Measurements from ENCODE around the gene BRCC3. TPM values are rescaled to one million over a fixed set of nuclear protein-coding genes. Genes with fewer than 3 reads are reported as not detected.

Gene BRCC3
- total RNA-seq (2014; rRNA removed) = 8.3 and 14.8 TPM in 2 replicates
- 9.8 TPM for polyA plus RNA-seq (2012)

DNA sequence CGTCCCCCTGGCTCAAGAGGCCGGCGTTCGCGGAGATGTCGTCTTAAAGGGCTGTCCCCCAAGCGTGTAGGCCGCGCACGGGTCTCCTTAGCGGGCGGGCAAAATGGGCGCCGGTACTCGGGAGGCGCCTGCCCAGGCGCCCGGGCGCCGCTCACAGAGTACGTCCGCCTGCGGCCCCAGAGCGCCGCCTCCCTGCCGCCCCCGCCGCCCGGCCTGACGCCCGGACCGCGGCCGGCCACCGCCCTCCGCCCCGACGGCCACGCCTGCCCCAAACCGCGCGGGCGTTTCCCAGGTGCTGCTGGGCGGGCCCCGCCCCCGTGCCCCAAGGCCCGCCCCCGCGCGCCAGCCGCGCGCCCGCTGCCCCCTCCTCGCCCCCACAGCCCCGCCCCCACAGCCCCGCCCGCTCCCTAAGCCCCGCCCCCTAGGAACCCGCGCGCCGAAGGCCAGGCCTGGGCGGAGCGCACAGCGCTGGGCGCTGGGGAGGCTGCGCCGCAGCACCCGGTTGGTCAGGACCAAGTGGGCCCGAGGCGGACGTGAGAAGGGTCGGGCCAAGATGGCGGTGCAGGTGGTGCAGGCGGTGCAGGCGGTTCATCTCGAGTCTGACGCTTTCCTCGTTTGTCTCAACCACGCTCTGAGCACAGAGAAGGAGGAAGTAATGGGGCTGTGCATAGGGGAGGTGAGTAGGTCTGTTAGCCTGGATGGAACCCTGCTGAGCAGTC, at the start of gene BRCC3, which contains the start of the genes CMC4 and MTCP1:
TSS of gene BRCC3 (plus strand) at position 534 of the 719 bp plus-strand sequence. CDS start at position 554, 20 bp downstream.
TSS of gene CMC4 (minus strand) at position 162 of the 719 bp plus-strand sequence. CDS start 7,113 bp downstream, outside the sequence.
TSS of gene MTCP1 (minus strand) at position 162 of the 719 bp plus-strand sequence. CDS start 5,126 bp downstream, outside the sequence.
- peak; percentile 71 for DNase-seq (ENCODE audit: low read depth)

DNA sequence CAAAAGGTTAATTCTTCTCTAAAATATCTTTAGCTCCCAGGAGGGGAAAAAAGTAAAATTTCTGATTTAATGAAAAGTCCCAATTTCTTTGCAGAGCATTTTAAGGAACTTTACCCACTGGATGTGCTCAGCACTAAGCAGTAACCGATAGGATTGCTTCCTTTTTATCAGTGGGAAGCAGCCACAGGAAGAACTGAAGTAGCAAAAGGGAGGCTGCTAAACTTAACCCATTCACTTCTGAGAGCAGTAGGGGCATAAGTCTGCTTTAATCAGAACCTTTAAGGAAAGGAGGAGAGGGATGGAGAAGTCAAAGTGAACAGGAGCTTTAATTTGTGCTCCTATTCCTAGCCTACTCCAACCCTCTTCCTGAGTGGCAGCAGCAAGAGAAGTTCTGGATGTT, 48.7 kb upstream of the BRCC3 start, which contains the start of gene F8:
TSS of gene F8 (minus strand) at position 139 of the 400 bp plus-strand sequence. CDS start 171 bp downstream, outside the sequence.
- no peak for DNase-seq (ENCODE audit: low read depth)

DNA sequence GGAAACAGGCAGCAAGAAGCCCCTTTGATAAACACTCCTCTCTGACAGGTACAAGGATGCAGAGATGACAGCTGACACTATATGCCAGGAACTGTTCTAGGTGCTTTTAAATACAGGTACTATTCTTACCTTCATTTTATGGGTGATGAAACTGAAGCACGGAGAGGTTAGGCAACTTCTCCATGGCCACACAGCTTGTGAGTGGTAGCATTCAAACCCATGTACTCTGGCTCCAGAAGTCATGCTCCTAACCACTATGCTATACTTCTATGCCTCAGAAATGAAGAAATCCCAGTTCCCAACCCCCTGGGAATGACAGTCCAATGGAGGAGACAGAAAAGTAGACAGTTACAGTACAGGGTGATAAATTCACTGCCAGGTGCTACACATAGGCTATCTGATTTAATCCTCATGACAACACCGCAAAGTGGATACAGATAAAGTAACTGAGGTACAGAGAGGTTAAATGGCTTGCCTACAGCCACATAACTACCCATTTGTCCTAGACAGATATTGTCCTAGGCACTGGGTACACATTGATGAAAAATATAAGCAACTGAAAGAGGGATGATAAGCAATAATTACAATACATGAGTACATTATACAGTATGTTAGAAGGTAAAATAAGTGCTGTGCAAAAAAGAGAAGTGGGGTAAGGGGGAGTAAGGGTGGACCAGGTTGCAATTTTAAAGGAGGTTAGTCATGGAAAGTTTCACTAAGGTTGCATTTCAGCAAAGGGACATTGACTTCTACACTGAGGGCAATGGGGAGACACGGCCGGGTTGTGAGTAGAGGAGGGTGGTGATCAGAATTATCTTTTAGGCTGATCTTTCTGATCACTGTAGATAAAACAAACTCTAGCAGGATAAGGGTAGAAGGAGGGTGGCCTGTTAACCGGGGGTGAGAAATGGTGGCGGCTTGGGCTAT, 47.1 kb upstream of the BRCC3 start:
- no peak for DNase-seq (ENCODE audit: low read depth)

DNA sequence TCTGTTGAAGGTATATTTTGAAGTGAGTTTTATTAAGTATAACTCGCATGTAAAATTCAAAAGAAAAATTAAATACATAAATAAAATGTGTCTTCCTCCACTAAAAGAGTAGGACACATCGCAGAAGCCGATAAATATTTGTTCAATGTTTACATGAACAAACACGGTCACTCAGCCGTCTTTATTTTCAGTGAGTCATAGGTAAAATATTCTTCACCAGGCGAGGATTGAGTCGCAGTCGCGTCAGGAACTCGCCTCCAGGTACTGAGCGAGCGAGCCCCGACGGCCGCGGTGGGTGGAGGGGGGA, 44.9 kb upstream of the BRCC3 start:
- no peak for DNase-seq (ENCODE audit: low read depth)

DNA sequence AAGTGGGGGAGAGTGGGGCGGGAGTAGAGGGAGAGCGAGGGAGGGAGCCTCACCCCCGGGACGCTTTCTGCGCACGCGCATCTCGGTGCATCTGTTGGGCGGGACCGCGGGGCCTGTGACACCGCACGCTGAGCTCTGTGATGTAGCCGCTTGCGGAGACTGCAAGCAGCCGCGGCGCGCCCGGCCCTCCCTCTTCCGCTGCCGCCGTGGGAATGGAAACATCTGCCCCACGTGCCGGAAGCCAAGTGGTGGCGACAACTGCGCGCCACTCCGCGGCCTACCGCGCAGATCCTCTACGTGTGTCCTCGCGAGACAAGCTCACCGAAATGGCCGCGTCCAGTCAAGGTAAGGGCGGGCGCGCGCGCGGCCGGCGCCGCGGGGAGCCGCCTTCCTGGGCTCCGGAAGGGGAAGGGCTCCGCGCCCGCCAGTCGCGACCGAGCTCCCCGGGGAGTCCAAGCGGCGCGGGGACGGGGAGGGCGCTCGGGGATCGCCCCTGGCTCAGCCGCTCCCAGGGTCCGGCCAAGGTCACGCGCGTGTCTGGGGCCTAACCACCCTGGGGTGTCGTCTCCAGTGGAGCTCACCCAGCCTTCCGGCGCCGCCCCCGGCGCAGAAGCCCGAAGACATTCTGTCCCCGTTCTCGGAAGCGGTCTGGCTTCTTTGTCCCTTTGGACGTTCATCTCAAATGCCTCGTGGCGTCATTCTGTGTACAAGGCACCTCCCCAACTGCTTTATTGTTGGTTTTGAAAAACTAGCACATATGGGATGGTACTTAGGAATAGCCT, 44.4 kb upstream of the BRCC3 start, which contains the start of gene FUNDC2:
TSS of gene FUNDC2 (plus strand) at position 118 of the 782 bp plus-strand sequence. CDS start at position 213, 95 bp downstream.
- peak; percentile 91 for DNase-seq (ENCODE audit: low read depth)

DNA sequence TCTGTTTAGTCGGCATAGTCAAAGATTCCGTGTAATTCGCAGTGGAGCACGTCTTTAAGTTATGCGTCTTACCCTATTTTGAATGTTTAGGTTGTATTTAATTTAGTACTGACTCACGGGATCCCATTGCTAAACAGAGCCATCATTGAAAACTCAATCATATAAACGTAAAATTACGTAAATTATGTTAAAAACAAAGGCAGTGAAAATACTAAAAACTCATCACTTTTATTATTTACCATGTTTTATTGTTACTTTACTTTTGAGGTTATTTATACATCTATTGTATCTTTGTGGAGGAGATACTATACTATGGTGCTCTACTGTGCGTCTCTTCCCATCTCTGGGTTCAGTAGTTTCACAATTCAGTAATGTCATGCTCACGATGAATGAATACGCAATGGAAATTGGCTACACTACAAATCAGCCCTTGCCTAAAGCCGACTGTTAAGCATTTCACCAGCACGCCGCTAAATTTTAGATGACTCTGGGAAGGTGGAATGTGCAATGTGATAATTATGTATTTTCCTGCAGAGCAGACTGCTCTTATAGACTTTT, 43.7 kb upstream of the BRCC3 start:
- DNase-seq (ENCODE audit: low read depth) = peak; percentile 58

DNA sequence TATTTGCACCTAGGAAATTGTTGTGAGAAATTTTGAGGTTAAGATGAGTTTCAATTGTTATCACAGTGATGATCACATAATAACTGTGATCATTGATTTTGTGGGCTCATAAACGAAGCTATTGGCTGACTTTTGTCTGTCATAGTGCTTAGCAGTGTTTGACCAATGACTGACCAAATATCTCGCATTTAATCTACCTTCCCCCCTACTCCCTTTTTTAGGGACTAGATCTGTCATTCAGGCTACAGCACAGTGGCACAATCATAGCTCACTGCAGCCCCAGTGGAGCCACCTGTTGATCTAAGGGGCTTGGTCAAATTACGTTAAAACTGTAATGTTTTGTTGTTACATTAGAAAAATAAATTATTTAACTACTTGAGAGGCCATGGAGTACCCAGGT, 43.2 kb upstream of the BRCC3 start:
- DNase-seq (ENCODE audit: low read depth) = no peak

DNA sequence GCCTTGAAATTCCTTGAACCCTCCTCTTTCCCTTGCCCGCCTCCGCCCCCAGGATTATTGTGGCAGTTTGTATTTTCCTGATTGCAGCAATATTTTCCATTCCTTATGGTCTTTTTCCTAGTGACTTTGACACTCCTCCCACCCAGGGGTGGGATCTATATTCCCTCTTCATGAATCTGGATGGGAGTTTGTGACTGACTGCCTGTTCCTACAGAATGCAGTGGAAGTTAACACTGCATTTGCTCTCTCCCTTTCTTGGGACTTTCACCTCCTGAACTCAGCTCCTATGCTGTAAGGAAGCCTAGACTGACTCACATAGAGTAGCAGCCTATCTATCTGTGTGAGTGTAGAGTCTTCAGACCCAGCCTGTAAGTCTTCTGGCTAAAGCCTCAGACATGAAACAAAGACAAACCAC, 42.4 kb upstream of the BRCC3 start:
- DNase-seq (ENCODE audit: low read depth) = peak; percentile 12

DNA sequence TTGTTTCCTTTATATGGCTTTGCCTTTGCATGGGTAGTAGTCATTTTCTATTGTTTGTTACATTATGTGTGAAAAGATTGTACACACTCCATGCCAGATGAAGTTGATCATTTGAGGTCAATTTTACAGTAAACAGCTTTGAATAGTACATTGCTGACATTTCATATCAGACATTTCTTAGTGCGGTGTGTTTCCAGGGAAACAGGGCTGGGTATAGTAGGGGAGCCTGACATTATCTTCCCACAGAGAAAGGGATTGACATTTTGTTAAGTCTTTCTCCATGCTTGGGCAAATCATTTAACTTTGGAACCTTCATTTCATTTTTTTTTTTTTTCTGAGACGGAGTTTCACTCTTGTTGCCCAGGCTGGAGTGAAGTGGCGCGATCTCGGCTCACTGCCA, 39.7 kb upstream of the BRCC3 start:
- DNase-seq (ENCODE audit: low read depth) = no peak

DNA sequence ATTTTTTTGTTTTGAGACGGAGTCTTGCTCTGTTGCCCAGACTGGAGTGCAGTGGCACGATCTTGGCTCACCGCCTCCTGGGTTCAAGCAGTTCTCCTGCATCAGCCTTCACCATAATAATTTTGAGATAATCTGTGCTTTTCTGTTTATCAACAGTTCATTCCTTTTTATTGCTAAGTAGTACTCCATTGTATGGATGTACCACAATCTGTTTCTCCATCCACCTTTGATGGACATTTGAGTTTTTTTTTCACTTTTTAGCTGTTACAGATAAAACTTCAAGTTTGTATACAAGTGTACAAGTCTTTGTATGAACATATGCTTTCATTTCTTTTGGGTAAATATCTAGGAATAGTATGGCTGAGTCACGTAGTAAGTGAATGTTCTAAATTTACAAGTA, 35.6 kb upstream of the BRCC3 start:
- DNase-seq (ENCODE audit: low read depth) = no peak

DNA sequence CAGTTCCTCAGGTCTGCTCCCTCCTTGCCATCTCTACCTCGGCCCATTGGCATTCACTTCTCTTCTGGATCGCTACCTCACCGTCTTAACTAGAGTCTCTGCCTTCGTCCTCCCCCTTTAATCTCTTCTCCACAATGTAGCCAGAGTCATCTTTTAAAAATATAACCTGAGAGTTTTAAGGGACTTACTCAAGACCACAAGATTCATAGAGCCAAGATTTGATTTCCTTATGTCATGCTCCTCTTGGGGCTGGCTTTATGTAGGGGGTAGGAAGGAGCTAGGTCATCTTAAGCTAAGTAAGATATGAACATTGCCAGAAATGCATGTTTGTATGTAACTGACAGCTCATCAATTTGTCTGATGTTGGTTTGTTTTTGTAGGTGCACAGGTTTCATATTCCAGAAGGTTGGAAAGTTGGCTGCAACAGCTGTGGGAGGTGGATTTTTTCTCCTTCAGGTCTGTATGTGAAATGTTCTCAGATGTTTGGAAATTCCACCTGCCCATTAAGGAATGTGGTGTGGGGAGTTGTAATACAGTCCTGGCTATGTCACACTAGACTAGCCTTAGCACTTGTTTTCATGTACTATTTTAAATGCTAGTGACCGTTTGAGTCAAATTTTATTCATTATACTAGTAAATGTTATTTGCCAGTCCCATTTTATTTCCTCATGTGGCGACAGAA, 25.0 kb upstream of the BRCC3 start:
- no peak for DNase-seq (ENCODE audit: low read depth)

DNA sequence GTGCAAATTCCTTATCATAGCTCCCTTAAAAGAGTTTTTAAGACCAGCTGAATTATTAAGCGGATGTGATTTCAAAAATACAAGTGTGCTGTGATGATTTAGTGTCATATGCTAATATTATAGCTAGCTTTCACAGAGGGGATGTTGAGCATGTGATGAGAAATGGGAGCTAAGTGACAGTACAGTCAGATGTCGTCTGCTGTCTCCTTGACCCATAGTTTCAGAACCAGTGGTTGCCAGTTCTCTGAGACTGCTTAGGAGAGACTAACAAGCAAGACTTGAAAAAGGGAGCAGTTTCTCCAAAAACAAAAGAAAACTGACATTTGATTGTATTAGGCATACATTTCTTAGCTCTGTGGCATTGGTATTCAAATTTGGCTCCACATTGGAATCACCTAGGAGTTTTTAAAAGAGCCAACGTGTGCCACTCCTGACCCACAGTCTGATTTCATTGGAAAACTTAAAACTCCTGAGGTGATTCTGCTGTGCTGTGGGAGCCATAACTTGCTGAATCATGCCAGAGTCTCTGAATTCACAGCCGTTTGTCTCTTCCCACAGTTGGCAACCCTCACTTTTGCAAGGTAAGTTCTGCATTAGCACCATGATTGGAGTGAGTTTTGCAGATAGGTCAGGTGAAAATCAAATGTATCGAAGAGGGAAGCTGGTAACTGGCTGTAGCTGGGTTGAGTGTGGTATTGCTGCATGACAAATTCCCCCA, 24.3 kb upstream of the BRCC3 start:
- DNase-seq (ENCODE audit: low read depth) = no peak

DNA sequence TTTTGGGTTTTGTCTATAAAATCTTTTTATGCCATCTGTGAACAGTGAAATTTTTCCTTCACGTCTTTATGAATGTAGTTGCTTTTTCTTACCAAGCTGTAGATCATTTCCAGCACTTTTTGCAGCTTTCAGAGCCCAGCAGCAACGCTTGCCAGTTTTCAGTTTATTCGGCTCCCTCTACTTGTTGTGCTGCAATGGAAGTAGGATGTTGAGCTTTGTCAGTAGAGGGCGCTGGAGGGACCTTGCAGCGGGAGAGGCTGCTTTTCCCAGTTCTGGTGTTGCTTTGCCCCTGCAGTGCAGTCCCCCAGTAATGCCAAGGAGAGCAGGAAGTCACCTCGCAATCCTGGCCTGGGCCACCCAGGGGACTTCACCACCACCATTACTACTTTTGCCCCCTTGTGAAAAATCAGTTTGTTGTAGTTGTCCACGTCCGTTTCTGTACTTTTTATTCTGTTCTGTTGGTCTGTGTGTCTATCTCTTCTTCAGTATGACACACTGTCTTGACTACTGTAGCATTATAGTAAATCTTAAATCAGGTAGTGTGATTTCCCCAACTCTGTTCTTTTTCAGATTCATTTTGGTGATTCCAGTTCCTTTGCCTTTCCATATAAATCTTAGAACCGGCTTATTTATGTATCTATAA, 22.2 kb upstream of the BRCC3 start:
- peak; percentile 36 for DNase-seq (ENCODE audit: low read depth)

DNA sequence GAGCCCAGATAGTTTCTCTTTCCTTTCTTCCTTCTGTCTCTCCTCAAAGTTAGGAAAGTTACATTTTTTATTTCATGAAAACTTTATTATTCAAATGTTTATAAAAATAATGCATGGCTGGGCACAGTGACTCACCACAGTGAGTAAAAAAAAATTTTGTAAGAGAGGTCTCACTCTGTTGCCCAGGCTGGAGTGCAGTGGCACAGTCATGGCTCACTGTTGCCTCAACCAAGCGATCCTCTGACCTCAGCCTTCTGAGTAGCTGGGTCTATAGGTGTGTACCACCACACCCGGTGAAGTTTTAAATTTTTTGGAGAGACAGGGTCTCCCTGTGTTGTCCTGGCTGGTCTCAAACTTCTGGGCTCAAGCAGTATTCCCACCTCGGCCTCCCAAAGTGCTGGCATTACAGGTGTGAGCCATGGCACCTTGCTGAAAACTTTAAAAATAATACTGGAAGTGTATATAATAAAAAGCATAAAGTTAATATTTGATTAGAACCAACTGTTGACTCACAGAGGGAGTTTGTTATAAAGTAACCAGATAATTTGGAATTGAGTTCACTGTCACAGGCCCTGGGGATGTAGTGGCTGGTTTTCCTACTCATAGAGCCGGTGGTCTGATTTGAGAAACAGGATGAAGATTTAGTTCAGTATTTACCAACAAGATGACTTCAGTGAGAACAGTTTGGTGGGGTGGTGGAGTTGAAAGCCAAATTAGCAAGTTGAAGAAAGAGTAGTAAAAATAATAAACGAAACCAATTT, 18.4 kb upstream of the BRCC3 start:
- DNase-seq (ENCODE audit: low read depth) = no peak

DNA sequence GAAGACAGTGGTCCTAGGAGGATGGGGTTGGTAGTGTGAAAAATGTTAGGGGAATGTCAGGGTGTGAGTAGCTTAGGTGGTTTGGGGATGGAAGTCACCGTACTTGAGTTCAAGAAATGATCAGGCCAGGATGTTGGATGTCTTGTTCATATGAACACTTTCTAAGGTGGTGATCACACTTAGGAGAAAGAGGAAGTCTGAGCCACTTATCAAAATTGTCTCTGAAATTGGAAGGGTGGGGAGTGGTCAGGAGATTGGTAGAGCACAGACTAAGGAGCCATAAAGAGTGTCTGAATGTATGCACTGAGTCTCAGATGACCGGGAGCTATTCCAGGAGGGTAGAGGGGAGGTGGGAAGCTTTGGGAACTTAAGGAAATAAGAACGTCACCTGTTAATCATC, 17.7 kb upstream of the BRCC3 start:
- no peak for DNase-seq (ENCODE audit: low read depth)

DNA sequence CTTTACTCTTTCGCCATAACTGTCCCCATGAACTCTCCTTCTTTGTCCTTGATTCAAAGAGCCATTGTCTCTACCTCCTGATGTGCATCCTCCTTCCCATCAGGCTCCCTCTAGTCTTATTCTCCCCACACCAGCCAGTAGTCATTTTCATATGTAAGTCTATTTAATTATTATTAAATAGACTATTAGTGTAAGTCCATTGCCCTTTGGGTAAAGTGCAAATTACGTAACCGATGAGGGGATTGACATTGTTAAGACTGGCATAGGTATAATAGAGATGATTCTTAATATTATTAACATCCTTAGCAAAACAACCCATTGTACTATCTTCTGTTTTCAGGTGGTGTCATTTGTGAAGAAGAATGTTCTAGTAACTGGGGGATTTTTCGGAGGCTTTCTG, 17.1 kb upstream of the BRCC3 start:
- no peak for DNase-seq (ENCODE audit: low read depth)

DNA sequence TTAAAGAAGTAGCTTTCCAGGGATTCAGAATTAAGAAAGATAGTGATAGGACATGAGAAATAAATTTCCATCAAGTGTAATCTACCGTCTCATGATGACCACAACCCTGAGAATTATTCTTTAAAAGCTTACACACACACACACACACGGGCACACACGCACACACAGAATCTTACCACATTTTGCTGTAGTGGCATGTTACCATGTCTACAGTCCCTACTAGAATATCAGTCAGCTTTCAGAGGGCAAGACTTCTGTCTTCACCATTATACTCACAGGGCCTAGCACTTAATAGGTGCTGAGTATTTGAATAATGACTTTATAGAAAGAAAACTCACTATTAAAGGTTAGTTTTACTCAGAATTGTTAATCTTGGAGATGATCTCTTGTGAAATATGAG, 15.8 kb upstream of the BRCC3 start:
- DNase-seq (ENCODE audit: low read depth) = no peak

DNA sequence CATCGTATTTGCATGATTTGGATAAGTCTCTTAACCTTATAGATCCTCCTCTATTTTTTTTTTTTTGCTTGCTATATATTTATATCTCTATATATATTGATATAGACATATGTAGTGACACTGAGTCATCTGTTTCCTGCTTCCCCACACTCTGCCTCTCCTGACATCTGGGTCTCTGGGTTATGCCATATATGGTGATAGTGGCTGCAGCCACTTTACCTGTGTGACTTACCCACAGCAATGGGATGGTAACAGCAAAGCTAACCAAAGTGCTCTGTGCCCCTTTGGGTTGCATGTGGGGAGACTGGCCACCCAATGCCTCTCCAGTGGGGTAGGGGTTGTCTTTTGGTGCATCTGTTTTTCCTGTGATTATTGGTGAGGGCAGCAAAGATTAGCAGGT, 14.8 kb upstream of the BRCC3 start:
- no peak for DNase-seq (ENCODE audit: low read depth)
